HG03103 (cell line): ENCODE measurements around the gene GCC2.
"Not testable (repeated sequence)": the region's sequence is repeated elsewhere in the genome, so short reads cannot be mapped to it uniquely, and the experiment has no call there.

Experiments
- ATAC-seq: cut with Tn5 transposase; IDR thresholded peaks from one replicate; pipeline ENCODE4 v1.9.1; 2021; ENCODE audit warnings: low read depth; ENCODE audit not compliant: unreplicated experiment

GCC2 gene

DNA sequence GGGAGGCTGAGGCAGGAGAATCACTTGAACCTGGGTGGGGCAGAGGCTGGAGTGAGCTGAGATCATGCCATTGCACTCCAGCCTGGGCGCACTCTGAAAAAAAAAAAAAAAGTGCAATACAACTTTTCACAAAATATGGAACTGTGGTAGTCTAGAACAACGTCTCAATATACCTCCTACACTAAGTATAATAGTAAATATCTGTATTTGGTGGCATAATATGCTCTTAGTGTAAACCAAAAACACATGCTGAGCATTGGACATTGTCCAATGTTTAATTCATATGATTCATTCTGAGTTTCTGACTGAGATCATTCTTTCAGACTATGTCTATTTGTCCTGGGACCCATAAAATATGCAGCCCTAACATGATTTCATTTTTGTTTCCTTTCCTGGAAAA is 65.5 kb downstream of the GCC2 start:
- not testable (repeated sequence) for ATAC-seq

GRCh38 chr2:108524688-108525087 is 75.7 kb downstream of the GCC2 start:
- not testable (repeated sequence) for ATAC-seq

- not testable (repeated sequence) for ATAC-seq
Observed at GRCh38 chr2:108525258-108525657, 76.3 kb downstream of the GCC2 start.

GRCh38 chr2:108531674-108532055 is 82.7 kb downstream of the GCC2 start:
- no peak for ATAC-seq

DNA sequence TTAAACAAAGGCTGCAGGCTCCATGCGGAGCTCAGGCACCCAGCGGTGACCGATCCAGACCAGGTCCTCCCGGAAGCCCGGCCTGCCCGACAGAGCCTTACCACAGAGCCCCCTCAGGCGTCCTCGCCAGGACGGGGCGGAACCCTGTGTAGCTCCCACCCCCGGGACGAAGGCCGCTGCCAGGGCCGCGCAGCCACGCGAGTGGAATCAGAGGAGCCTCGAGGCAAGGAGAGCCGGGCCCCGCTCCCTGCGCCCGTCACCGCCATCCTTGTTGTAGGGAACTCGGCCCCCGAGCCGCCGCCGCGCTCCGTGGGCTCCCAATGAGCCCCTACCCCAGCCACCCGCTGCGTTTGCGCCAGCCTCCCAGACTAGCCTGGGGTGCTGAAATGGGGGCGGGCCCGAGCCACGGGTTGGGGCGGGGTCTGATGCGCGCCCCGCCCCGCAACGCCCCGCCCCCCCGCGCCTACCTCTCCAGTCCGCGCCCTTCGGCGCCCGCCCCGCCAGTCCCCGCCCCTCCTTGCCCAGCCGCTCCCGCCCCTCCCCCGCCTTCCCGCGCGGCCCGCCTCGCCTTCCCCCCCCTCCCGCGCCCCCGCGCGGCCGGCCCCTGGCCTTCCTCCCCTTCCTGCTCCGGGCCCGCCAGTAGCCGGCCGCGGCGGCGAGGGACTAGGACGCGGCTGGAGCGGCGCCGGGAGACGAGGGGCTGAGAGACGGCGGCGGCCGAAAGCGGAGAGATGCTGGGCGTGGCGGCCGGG is 85.0 kb downstream of the GCC2 start, which contains the start of gene LIMS1:
TSS of gene LIMS1 (plus strand) at position 639 of the 752 bp plus-strand sequence. CDS start at position 732, 93 bp downstream.
- peak; percentile 80 for ATAC-seq

DNA sequence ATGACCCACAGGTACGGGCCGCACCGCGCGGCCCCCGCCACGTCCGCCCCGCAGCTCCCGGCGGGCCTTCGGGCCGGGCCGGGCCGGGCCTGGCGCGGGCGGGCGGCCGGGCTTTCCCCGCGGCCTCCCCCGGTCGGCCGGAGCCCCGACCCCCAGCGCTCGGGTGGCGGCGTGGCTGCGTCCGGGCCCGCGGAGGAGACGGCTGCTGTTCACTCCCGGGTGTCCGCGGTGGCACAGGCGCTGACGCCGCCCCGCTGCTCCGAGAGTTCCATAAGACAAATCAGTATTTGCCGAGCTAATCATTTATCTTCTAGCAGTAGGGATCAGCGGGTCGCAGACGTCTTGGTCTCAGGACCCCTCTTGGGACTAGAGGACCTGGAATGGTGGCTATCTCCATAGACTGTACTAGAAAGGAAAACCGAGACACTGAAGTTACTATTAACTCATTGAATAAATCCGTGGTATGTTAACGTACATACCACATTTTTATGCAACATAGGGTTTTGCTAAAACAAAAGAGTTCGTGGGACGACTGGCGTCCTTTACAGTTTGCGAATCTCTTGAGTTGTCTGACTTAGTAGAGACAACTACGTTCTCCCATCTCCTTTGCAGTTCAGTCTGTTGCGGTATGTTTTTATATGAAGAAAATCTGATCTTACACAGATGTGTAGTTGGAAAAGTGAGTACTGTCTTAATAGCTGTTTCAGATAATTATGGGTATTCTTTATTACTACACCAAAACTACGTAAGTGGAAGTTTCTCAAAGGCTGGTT is 85.8 kb downstream of the GCC2 start:
- ATAC-seq, result peak; percentile 32

GRCh38 chr2:108535357-108535631 is 86.3 kb downstream of the GCC2 start:
- ATAC-seq, result no peak

GRCh38 chr2:108536133-108536780 is 87.3 kb downstream of the GCC2 start:
- ATAC-seq, result no peak

GRCh38 chr2:108536911-108537310 is 87.9 kb downstream of the GCC2 start:
- no peak for ATAC-seq

- ATAC-seq, result no peak
Observed at GRCh38 chr2:108538000-108538625, 89.1 kb downstream of the GCC2 start.

GRCh38 chr2:108541451-108541850 is 92.4 kb downstream of the GCC2 start:
- no peak for ATAC-seq

DNA sequence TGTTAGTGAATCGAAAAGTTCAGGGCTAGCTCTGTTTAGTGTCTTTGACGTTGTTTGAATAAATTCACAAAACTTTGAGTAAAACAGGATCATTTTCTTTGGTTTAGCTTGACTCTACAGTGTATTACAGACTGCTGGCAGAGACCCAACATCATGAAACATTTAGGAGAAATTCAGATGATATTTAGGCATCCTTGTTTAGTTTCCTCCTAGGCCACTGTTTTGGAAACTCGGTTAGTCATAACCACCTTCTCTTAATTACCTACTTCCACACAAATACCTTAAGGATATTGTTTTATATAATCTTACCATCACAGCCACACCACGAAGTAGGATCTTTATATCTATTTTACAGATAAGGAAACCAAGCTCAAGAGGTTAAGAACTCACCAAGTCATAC is 93.1 kb downstream of the GCC2 start:
- ATAC-seq, result no peak

- no peak for ATAC-seq
Observed at GRCh38 chr2:108547606-108548005, 98.6 kb downstream of the GCC2 start.

DNA sequence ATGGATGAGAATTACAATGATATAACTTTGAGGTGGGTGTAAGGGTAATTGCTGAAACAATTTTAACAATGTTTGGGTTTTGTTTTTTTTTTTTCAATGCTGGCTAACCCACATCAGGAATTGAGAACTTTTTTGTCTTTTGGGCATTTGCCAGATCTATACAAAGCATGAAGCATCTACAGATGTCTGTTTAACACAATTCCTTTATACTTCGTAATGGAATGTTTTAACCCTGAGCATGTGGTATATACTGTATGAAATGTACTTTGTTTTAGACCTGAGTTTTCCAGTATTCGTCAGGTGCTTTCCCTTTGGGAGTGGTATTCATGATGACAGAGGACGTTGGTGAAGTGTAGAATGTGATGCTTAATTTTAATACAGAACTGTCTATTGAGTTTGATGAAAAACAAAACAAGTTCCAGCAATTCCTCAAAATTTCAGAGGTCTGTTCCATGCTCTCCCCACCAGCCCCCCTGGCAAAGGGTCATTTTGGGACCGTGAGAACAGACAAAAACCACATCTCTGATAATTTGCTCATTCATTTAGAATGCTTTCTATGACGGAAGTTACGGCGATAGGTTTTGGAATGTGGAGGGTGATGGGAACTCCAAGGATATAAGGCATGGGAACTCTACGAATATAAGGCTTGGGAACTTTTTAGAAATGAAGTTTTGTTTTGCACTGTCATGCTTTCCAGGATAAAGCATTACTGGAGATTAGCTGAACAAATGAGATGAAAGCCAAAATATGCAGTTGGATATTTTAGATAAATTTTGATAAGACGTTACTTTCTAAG is 99.4 kb downstream of the GCC2 start:
- no peak for ATAC-seq

GRCh38 chr2:108552566-108552965 is 103.6 kb downstream of the GCC2 start:
- no peak for ATAC-seq

- no peak for ATAC-seq
Observed at GRCh38 chr2:108553209-108553919, 104.4 kb downstream of the GCC2 start.

- no peak for ATAC-seq
Observed at GRCh38 chr2:108554528-108554927, 105.5 kb downstream of the GCC2 start.

- ATAC-seq, result no peak
Observed at GRCh38 chr2:108555572-108555971, 106.6 kb downstream of the GCC2 start.

- ATAC-seq, result not testable (repeated sequence)
Observed at GRCh38 chr2:108556581-108556980, 107.6 kb downstream of the GCC2 start.
